NK-92 treated with Interleukin-12 subunit alpha and Interleukin-12 subunit beta, amount 100 ng/mL, for 24 hours (cell line): ENCODE measurements around the gene CRYBG2.
"Not testable (repeated sequence)": the region's sequence is repeated elsewhere in the genome, so short reads cannot be mapped to it uniquely, and the experiment has no call there.

Source experiments
- DNase-seq: peaks from one replicate; lab custom pipeline; 2025; lab: John Stamatoyannopoulos, UW

Gene CRYBG2

DNA sequence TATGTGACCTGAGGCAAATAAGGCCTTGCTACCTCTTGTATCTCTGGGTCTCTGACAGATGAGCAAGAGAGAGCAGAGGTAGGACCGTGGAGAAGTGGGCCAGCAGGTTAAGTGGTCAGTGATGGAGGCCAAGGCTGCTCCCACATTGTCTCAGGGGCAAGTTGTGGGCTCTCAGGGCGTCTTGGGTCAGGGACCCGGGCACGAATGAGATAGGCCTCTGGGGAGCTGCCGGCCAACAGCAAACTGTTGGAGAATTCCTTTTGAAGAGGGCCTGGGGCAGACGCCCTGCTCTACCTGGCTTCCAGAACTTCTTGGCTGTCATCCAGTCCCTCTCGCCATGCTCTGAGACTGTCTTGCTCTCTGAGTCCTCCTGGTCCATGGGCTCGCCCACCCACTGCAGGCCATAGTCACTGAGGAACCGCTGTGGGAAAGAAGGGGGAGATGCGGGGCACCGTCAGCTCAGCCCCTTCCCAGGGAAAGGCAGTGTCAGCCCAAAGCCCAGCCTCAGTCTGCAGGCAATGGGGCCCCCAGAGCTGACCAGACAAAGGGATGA, 59.9 kb downstream of the CRYBG2 start:
- no peak for DNase-seq

DNA sequence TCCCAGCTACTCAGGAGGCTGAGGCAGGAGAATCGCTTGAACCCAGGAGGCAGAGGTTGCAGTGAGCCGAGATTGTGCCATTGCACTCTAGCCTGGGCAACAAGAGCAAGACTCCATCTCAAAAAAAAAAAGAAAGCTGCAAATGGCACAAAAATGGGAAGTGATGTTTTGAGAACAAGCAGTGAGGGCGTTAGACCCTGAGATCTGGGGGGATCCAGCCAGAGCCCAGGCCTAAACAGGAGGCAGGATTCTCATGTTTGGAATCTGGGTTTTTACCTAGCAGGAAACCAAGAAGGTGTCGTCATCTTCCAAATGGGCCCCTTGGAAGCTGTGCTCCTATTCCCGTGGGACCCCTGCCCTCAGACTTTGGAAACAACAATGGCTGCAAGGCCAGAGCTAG, 61.2 kb downstream of the CRYBG2 start:
- DNase-seq = not testable (repeated sequence)

DNA sequence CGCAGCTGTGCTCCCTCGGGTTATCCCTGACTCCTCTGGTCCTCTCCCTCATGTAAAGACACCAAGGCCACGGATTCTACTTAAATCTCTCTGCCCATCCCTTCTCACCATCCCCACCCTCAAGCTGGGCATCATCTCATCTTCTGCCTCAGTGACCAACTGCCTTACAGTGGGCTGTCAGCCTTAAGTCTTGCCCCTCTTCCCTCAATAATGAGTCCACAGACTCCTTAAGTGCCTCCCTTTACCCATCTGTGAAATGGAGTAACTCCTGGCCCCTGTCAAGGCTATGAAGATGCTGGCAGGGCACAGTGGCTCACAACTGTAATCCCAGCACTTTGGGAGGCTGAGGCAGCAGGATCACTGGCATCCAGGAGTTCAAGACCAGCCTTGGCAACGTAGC, 62.0 kb downstream of the CRYBG2 start:
- DNase-seq = no peak

DNA sequence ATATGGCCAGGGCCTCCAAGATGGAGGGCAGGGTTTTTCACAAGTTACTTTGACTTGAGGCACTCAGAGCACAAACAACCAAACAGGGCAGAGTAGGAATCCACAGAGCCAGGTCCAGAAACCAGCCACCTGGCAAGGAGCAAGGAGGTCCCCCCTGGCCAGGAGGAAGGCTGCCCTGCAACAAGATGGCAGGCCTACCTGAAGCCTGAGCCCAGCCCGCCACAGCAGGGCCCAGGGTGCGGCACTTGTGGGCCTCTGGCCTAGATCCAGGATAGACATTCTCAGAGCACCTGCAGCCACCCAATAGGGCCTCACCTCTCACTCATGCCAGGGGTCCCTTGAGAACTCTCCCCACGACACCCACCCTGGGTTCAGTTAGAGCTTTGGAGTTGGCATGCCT, 62.5 kb downstream of the CRYBG2 start:
- no peak for DNase-seq

DNA sequence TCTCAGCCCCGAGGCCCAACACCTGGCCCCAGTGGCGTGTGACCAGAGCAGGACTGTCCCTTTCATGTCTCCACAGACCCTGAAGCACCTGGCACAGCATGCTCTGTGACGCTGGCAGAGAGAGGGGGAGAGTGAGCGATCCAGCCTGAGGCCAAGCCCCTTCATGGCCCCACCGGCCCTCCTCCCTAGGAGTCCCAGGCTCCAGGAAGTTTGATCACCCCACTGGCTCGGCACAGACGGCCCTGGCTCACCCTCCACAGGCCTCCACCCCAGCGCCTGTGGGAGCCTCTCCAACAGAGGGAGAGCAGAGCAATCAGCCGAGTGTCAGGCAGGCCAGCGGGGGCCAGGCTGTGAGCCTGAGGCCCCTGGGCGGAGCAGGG, 63.1 kb downstream of the CRYBG2 start:
- DNase-seq = no peak

DNA sequence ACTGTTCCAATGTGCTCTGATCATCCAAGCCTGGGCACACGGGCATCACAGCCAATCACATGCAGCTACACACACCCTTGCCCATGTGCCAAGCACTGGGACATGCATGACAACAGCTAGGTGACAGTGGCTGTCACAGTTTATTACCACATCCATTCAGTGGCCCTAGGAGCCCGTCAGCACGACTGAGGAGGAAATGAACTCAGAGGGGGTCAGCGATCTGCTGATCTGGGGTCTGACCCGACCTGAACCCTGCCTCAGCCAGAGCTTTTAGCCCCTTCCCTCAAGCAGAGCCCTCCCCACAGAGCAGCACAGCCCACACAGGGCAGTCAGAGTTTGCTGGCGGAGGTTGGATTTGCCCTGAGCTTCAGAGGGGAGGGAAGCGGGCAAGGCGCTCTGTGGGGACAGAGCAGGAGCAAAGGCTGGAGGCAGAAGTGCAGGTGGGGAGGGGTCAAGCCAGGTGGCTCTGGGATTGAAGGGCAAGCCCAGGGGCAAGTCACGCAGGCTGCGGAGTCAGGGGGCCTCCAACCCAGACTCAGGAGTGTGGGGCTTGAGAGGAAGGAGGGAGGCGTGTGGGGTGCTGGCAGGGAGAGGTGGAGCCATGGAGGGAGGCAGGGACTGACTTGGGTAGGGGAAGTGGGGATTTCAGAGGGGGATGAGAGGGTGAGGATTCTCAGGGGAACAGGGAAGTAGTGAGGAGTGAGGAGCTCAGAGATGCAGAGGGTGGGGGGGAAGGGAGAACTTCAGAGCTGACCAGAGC, 63.6 kb downstream of the CRYBG2 start:
- DNase-seq = no peak

DNA sequence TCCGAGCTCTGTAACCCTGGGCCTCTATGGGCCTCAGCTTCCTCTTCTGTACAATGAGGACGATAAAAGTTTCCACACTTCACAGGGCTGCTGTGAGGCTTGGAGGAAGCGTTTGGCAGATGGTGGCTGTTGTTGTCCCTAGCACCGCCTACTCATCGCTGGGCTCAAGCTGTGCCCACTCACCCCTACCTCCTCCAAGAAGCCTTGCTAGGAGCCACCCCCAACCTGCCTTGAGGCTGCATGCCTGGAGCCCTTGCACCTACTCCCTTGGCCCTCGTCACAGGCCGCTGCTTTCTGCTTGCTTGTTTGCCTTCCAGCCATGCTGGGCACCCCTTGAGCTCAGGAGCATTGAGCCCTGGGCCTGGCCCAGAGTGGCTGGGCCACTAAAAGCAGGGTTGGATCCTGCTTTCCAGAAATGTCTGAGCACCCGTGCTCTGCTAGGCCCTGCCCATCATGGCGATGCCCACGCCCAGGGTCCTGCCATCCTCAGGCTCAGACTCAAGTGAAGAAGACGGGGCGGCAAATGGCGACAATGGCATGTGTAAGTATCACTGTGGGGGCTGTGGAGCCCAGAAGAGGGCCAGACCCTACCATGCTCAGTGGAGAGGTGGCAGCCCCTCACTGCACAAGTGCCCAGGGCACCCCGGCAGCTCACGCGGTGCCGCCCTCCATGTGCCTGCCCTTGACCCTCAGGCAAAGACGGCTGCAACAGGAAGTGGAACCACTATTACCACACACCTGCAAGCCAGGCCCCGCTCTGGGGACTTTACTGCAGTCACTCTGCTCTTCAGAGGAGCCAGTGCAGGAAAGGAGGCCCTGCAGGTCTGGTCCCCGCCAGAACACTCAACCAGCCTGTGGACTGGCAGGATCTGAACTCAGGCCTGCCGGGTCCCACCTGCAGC, 64.5 kb downstream of the CRYBG2 start:
- peak; percentile 21 for DNase-seq

DNA sequence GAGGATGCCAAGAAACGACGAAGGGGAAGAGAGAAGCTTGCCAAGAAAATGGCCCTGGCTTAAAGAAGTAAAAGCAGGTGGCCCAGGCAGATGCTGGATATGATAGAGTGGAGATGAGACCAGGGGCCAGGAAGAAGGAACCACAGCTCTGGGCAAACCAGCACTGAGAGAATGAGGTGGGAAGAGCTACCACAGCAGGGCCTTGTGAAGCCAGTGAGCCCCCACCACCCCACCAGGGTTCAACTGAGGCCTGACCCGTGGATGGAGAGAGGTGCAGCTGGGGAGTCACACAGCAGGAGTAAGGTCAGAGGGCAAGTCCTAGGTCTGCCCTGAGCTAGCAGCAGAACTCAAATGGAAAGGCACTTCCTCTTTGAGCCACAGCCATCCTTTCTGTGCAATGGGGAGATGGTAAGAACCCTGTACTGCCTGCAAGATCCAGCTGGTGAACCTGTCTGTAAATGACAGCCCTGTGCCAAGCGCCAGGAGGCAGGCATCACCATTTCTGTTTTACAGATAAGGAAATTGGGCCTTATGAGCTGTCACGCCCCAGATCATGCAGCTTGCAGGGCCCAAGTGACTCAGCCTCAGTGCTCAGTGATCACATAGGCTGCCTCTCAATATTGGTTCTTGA, 65.5 kb downstream of the CRYBG2 start:
- peak; percentile 41 for DNase-seq

DNA sequence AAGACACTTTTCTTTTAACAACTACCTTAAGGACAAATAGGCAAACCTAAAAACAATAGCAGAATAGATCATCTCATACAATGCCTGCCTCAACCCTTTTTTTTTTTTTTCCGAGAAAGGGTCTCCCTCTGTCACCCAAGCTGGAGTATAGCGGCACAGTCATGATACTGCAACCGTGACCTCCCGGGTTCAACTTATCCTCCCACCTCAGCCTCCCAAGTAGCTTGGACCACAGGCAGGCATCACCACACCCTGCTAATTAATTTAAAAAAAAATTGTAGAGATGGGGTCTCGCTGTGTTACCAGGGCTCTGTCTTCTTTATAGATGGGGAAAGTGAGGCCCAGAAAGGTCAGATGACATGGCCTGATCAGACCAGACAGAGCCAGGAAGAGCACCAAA, 66.1 kb downstream of the CRYBG2 start:
- DNase-seq = no peak

DNA sequence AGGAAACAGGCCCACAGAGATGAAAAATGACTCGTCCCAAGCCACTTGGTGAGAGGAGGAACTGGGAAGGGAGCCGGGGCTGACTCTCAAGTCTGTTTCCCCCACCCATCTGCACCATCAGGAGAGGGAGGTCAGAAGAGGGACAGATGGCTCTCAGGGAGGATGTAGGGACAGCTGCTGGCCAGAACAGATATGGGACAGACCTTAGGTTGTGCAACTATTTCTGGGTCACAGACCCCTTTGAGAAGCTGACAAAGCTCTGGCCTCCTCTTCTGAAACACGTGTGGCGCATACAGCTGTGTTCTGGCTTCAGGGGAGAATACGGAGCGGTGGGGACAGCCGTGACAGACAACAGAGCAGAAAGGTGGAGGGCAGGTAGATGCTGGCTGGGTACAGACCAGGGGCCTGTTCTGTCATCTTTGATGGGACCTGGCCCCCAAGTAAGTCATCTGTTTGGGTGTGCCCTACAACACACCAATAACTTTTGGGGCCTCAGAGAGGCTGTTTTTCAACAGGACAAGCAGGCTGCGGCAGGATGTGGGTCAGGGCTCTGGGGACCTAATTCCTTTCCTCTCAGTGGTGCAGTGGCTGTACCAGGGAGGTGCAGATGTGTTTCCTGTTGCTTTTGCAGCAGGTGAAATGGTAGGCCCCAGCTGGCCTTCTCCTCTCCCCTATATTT, 66.8 kb downstream of the CRYBG2 start:
- DNase-seq = peak; percentile 71

DNA sequence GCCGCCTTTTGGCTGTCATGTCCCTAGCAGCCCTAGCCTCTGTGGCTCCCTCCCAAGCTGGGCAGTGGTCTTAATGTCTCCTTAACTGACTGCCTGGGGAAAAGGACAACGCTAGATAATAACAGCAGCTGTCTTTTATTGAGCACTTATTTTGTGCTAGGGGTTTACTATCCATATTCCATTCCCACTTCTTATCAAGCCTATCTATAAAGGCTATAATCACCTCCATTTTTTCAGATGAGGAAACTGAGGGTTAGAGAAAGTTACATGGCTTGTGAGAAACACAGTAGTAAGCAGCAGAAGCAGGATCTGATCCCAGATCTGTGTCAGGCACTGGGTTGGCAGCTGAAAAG, 67.9 kb downstream of the CRYBG2 start:
- no peak for DNase-seq

DNA sequence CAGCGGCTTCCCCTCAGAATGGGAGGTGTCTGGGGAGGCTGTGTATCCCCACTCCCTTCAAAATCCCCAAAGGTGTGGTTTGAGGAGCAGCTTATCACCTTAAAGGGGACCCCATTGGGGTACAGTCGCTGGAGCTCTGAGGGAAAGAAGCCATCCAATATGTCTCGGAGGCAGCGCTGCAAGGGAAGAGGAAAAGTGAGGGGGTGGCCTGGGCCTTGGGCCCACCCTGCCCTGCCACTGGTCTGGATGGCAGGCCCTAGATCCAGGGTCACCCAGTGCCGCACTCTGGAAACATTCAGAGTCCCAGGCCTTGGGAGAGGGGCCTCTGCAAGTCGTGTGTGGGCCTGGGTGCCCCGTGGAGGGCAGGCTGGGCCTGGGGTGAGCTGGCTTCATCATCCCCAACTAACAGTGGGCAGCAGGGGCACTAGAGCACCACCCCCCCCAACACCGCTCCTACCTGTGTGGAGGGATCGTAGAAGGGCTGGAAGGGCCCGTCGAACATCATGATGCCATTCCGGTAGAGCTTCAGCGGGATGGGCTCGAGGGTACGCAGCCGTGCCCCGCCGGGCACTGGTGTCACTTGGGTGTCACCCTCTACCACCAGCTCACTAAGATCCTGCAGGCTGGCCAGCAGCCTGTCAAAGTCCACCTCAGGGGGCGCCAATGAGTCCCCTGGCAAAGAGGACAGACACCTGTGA, 68.4 kb downstream of the CRYBG2 start:
- peak; percentile 24 for DNase-seq

DNA sequence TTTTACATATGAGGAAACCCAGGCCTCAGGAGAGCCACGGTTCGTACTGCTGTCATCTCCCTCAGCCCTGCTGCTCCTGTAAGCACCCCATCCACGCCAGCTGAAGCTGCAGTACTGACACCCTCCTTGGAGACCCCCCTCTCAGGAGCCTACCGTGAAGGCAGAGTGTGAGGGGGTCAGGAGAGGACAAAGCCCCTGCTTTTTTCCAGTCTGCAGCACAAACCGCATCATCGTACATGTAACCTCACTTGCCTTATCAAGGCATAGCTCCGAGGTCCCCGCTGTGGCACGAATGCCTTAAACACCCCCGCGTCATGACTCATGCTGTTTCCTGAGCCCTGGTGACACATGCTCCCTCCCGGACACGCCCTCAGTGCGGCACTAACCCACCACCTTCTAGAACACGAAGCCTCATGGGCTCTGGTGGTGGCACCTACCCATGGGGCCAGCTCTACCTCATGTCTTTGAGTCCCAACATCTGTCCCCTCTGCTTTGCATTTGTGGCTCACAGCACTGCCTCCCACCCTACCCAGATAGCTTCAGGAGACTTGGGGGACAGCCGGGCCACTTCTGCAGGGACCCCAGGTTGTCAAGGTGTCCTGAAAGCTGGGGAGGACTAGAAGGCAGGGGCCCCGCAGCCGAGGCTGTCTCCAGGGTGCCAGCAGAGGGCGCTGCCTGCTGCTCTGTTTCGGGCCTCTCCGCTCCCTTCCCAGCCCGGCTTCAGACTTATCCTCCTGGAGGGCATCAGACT, 69.2 kb downstream of the CRYBG2 start:
- DNase-seq = peak; percentile 86

DNA sequence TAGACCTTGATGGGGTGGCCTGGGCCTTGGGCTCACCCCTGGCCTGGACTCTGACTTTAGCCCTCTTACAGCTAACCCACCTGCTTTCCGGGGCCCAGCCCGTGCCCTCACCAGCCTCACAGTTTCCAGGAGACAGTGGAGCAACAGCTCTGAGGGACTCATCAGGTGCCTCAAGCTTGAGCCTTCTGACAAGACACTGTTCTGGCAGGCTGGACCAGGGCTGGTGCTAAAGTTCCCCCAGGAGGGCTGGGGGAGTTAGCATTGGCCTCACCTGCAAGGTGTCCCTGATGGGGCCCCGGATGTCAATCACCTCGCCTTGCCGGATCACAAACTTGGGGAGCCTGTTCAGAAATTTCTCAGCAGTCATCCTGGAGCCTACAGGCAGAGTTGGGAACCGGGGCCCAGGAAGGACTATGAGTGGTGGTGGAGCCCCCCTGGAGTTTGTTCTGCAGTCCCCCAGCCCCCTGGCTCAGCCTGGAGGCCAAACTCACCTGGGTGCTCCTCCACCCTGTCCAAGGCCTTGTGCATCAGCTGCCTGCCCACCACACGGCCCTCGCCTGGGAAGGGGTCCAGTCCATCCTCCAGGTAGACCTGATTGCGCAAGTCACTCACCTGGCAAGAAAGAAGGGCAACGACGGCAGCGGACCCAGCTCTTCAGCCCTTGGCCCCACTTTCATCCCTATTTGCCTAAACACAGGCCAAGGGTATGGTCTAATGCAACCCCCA, 69.9 kb downstream of the CRYBG2 start:
- DNase-seq = no peak

DNA sequence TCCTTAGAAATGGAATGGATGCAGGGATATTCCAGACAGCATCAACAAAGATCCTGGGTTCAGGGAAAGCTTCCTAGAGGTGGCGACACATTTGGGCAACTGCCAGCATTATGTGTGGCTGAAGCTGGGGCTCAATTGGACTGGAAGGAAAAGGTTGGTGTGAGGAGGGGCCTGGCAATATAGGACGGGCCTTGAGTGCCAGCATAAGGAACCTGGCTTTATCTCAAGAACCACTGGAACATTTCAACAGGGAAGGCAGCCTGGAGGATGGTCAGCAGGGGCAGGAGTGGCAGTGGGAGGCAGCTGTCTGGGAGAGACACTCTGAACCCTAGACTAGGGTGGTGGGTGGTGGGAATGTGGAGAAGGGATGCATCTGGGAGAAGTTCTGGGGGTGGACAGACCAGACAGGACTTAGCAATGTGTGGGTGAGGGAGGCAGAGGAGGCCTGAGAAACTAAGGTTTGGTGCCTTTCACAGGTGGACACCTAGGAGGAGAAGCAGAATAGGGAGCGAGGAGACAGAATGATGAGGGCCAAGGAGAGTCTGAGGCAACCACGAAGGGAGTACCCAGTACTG, 70.6 kb downstream of the CRYBG2 start:
- no peak for DNase-seq

DNA sequence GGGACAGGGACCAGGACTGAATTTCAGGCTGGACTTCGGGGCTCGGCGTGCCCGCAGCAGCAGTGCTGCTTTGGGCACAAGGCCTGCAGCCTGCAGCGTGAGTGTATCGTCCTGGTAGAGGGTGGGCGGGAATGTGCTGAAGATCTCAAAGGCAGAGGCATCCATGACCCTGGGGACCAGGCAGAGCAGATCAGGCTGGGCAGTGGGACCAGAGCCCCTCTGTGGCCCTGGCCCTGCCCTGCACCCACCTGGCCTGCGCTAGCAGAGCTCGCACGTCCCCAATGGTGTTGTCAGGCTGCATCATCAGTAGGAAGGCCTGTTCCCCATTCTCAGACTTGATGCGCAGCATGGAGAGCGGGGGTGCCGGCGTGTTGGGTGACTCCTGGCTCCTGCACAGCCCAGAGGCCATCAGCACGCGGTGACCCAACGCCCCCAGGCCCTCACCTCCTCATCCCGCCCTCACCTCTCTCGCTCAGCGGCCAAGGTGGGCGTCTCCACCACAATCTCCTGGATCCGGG, 71.5 kb downstream of the CRYBG2 start:
- no peak for DNase-seq

DNA sequence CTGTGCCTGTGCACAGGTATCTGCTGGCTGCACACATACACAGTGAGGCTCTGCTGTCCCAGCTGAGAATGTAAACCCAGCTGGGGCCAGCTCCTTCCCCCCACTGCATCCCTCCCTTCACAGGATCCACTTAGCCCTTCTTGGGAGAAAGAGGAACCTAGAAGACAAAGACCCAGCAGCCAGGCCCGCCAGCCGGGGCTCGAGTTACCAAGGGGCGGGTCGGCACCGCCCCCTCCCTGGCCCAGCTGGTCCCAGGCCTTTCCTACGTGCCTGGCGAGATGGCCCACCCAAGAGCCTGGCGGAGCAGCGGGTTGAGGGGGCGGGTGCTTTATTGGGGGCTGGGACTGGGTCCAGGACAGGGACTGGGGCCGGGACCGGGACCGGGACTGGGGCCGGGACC, 72.0 kb downstream of the CRYBG2 start:
- DNase-seq = no peak

DNA sequence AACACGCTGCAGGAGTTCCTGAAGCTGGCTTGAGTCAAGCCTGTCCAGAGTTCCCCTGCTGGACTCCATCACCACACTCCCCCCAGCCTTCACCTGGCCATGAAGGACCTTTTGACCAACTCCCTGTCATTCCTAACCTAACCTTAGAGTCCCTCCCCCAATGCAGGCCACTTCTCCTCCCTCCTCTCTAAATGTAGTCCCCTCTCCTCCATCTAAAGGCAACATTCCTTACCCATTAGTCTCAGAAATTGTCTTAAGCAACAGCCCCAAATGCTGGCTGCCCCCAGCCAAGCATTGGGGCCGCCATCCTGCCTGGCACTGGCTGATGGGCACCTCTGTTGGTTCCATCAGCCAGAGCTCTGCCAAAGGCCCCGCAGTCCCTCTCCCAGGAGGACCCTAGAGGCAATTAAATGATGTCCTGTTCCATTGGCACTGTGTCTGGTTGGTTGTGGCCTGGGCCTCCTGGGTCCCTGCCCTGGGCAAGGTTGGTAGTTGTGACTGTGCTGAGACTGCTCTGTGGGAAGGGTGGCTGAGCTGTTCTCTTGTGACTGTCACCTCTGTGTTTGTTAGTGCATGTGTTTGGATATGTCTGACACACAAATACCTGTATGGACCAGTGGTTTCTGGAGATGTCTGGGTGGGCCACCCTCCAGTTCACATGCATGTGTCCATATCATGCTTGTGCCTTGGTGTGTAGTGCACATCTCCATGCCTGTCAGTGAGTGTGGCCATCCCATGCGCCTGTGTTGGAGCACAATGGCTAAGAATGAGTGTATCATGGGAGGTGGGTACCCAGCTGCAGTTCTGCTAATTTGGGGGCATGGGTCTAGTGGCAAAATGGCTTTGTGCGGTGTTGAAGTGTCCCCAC, 72.6 kb downstream of the CRYBG2 start:
- no peak for DNase-seq
